Measurements from ENCODE around the gene CPNE9. TPM values are rescaled to one million over a fixed set of nuclear protein-coding genes. Genes with fewer than 3 reads are reported as not detected.
A peak's percentile ranks its signal among the peaks of the same experiment; 100 is the strongest.

The CPNE9 gene
- total and polyA plus RNA-seq, 2 of the 13 experiments (the other 11 are each of a cell fraction or from before 2014, with no cell fraction given) = 0.20 TPM; not detected in 1

GRCh38 chr3:9731206-9732079 lies 27.8 kb downstream of the CPNE9 start, which contains the start of gene BRPF1 (continued):
- TF ChIP-seq HNF1A (IDR thresholded peaks at IDR 0.05; ENCODE audit: low read depth) = no peak
- peak; percentile 78; the same call in 1 of the 2 replicates for TF ChIP-seq HNF1A (CRISPR knock-in tag; IDR thresholded peaks at IDR 0.05; ENCODE audit: borderline replicate concordance)
- peak; percentile 79; the same call in 1 of the 2 replicates for TF ChIP-seq TFDP1 (CRISPR knock-in tag; IDR thresholded peaks at IDR 0.05; ENCODE audit: borderline replicate concordance)
- peak; percentile 81 for TF ChIP-seq ZBTB2 (CRISPR knock-in tag; IDR thresholded peaks at IDR 0.05; ENCODE audit: low read depth)
- TF ChIP-seq SIX4 (CRISPR knock-in tag; IDR thresholded peaks at IDR 0.05) = no peak
- peak; percentile 48 for TF ChIP-seq PRDM15 (CRISPR knock-in tag; IDR thresholded peaks at IDR 0.05)
- no peak for TF ChIP-seq RNF2 (conservative IDR thresholded peaks at IDR 0.05; ENCODE audit: low read depth)
- TF ChIP-seq SKI (IDR thresholded peaks at IDR 0.05; ENCODE audit: partially characterized antibody) = peak; percentile 92
- no peak for TF ChIP-seq PHB2 (IDR thresholded peaks at IDR 0.05; ENCODE audit: partially characterized antibody)
- 0 out of 2 replicates have a peak, but pooled peaks have one; percentile 73 for TF ChIP-seq ZNF253 (CRISPR knock-in tag; IDR thresholded peaks at IDR 0.05; ENCODE audit: borderline replicate concordance)
- TF ChIP-seq ZNF512B (CRISPR knock-in tag; IDR thresholded peaks at IDR 0.05; ENCODE audit: borderline replicate concordance) = no peak

All from HepG2 (cell line).